NT2/D1 (cell line): ENCODE results near the gene SPATA31D1.

Experiments used
- SUZ12 ChIP-seq: IDR thresholded peaks from 2 replicates; pipeline ENCODE4 v1.6.1; 2011; ENCODE audit not compliant: insufficient read length, insufficient read depth; ENCODE audit errors: extremely low read depth
- YY1 ChIP-seq: IDR thresholded peaks from 2 replicates; pipeline ENCODE4 v1.6.1; 2011; ENCODE audit not compliant: insufficient read length, insufficient read depth
- ZNF274 ChIP-seq: IDR thresholded peaks from 2 replicates; pipeline ENCODE4 v1.6.1; 2011; ENCODE audit warnings: mild to moderate bottlenecking, low read depth, low read length

DNA sequence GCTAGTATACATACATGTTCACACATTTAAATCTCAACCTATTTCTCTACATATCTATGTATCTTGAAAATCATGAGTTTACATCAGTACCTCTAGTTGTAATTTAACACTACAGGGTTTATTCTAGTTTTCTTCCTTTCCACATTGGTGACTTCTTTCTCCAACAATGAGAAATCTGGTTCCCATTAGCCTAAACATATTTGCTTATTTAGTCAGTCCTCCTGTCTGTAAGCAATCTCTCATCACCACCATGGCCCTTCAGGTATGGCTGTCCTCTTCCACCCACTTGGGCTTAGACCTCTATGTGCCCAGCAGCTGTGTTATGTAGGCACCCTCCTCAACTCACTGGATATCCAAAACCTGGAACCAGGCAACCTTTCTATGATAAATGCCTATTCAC lies 8.0 kb upstream of the SPATA31D1 start:
- TF ChIP-seq YY1 (no peak), ZNF274 (no peak), SUZ12 (no peak)
